LNCAP (cell line): ENCODE data around the gene SERAC1.

ENCODE experiments used
- TF ChIP-seq, protein P1 (sequence below): fragments of 450-650 bp; IDR thresholded peaks from 2 replicates; pipeline ENCODE4 v1.5.1; 2017; ENCODE audit warnings: mild to moderate bottlenecking

SERAC1 gene

DNA sequence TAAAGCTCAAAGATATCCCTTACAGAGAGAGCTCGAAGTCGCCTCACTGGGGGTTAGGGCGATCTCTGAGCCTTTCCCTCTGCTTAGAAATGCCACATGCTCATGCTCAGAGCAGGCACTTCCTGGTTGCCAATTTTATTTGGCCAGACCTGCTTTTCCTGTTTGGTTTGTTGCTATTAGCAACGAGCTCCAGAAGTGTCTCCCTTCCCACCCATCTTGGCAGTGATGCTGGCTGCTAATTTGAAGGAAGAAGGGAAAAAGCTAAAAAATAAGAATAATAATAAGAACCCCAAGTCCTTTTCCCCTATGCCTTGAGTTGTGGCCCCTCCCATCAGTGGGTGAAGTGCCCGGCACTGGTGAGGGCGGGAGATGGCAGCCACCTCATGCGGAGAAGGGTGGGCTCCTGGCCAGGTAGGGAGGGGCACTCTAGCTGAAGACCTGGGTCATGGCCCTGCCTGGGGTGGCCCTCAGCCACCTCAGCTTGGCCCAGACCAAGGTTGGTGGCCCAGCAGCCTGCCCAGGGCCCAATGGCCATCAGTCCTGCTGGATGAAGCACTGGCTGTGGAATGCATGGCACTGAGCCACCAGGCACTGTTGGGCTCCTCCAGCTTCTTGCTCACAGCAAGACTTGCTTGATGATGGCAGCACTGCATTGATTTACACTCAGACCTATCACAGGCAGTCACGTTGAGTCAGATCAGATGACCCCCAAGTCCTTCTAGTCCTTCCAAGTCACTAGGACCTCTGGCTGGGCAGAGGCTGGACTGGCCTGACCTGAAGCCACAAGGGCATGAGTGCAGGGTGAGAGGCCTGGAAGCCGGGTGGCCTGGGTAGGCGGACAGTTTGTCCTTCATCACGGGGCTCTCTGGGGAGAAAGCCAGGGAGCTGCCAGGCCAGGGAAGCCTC lies 107.4 kb downstream of the SERAC1 start:
- TF ChIP-seq, protein P1, sequence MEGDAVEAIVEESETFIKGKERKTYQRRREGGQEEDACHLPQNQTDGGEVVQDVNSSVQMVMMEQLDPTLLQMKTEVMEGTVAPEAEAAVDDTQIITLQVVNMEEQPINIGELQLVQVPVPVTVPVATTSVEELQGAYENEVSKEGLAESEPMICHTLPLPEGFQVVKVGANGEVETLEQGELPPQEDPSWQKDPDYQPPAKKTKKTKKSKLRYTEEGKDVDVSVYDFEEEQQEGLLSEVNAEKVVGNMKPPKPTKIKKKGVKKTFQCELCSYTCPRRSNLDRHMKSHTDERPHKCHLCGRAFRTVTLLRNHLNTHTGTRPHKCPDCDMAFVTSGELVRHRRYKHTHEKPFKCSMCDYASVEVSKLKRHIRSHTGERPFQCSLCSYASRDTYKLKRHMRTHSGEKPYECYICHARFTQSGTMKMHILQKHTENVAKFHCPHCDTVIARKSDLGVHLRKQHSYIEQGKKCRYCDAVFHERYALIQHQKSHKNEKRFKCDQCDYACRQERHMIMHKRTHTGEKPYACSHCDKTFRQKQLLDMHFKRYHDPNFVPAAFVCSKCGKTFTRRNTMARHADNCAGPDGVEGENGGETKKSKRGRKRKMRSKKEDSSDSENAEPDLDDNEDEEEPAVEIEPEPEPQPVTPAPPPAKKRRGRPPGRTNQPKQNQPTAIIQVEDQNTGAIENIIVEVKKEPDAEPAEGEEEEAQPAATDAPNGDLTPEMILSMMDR: no peak
